Activated CD8-positive, alpha-beta memory T cell treated with anti-CD3 and anti-CD28 coated beads for 24 hours (primary cell): ENCODE measurements around the gene HRCT1.
"Not testable (repeated sequence)": the region's sequence is repeated elsewhere in the genome, so short reads cannot be mapped to it uniquely, and the experiment has no call there.

Source experiments
- DNase-seq: peaks from one replicate; pipeline ENCODE4 v3.0.0-alpha.2; 2020

Gene HRCT1

DNA sequence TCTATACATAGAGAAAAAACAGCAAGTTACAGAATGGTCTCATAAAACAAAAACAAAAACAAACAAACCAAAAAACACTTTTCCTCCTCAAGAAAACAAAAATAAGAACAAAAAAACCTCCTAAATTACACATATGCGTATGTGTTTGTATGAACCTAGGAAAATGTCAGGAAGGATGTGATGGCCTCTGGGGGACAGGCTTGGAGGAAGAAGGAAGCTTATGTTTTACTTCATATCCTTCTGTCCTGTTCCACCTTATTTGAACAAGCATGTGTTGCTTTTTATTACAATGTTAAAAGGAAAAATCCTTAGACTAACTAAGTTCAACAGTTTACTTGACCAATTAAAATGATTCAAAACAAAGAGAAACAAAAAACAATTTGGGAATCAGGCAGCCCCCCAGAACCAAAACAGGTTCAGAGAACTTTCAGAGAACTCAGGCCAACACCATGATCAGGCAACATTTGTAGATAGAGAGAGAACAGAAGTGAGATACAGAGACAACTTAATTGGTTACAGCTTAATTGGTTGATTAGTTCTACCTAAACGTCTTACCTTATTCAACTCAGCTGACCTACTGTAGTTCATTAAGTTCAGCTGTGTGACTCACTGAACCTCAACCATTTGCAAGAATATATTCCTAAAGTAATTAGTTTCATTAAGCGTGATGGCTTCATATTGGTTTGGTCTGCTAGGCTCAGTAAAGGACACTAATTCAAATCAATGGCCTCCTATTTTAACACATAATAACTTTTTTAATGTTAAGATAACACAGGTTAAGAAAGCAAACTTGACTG, 13.4 kb downstream of the HRCT1 start:
- no peak for DNase-seq

DNA sequence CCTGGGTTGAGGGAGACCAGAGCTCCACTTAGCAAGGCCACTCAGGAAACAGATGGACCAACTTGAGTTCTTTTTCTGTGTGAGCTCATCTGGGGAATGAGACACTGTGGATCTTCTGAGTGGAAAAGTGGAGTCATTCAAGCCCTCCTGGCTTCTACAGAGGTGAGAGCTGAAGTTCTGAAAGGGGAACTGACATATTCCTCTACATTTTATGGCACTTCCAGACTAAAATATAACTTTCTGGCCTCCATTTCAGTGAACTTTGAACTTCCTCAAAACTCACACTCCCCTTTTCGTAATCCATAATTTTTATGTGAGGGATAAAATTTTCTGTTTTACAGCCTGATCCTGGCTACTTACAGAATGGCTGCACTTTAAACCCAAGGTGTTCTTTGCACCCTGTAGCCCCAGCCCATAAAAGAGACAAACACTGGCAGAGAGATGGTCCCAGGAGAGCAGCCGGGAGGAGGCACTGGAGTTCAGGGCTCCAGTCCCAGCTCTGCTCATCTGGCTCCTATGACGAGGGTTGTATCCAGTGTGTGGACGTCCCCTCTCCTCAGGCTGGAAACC, 14.1 kb downstream of the HRCT1 start:
- DNase-seq, result no peak

DNA sequence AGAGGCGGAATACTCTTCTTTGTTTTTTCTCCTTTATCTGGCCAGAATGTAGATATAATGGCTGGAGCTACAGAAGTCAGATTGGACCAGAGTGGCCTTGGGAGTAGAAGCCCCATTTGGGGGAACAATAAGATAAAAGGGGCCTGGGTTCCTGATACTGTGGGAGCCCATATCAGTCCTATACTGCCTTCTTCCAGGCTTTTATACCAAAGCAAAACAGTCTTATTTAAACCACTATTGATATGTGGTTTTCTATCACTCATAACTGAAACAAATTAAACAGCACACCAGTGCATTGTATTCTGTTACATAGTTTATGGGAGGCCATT, 17.6 kb downstream of the HRCT1 start:
- DNase-seq, result no peak

DNA sequence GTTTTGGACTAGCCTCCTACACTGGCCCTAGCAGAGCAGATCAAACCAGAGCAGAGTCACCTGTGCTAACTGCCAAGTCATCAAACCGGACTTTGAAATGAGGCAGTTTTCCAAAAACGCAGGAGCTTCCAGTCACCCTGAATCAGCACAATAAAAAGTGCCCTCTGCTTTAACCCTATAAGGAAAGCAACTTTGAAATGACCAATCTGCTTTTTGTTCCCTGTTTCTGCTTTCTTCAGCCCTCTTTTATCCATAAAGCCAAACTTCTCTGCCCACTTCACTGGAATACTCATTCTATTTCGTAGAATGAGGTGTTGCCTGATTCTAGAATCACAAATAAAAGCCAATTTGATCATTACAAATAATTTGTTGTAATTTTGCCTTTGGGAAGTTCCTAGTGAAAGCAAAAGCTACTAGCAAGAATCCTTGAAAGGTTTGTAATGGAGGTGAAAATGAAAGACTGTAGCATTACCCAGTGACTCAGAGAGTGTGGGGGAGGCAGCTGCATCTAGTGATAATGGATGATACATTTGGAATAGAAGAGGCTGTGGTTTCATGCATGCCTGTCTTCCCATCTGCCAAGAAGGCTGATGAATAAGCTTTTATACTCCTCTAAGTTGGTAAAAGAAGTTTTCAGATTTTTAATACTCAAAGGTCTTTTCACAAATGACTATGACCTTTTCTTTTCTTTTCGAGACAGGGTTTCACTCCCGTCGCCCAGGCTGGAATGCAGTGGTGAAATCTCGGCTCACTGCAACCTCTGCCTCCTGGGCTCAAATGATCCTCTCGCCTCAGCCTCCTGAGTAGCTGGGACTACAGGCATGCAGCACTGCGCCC, 18.1 kb downstream of the HRCT1 start:
- DNase-seq, result no peak

DNA sequence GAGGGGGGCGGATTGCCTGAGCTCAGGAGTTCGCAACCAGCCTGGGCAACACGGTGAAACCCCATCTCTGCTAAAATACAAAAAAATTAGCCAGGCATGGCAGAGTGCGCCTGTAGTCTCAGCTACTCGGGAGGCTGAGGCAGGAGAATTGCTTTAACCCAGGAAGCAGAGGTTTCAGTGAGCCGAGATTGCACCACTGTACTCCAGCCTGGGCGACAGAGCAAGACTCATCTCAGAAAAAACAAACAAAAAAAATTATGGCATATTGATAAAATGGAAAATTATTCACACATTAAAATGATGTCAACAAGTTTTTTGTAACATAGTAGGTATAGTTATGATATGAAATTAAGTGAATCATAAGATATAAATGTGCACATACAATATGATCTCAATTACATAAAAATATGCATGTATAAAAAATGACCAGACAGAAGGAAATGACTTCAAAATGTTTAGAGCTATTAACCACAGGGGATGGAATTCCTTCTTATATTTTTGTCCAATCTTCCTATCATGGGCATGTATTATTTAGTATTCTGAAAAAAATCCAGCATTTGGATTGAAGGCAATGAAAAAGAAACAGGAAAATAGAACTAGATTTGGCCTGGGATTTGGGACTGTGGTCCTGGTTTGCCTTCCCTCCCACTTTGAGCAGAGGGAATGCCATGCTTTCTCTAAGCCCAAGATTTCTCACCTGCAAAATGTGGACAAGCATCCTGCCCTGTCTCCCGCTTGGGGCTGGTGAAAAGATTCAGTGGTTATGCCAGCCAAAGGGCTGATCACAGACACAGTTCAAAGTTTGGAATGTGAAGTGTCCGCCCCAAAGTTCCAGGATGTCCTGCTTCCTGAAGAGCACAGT, 22.8 kb downstream of the HRCT1 start:
- no peak for DNase-seq

DNA sequence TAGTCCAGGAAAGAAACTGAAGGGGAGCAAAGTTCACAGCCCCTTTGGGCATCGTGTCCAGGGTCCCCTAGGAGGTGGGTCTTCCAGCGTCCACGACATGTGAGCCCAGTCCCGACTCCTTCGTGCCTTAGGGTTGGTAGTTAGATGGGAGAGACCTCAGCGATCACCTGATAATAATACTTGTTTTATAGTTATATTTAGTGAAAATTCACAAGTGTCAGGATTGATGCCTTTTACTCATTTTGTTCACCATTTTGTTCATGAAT, 23.4 kb downstream of the HRCT1 start:
- DNase-seq, result no peak

DNA sequence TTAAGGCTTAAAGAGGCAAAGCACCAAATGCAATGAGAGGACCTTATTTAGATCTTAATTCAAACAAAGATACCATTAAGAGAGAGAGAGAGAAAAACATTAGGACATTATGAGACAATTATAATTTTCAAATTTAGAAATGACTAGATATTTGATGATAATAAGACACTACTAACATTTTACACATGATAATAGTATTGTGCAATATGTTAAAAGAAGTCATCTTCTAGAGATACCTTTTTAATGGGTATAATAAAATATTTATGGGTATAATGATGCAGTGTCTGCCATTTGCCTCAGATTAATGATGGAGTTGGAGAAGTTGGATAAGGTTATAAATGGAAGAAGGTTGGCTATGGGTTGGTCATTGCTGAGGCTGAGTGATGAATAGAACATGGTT, 24.5 kb downstream of the HRCT1 start:
- DNase-seq, result no peak

DNA sequence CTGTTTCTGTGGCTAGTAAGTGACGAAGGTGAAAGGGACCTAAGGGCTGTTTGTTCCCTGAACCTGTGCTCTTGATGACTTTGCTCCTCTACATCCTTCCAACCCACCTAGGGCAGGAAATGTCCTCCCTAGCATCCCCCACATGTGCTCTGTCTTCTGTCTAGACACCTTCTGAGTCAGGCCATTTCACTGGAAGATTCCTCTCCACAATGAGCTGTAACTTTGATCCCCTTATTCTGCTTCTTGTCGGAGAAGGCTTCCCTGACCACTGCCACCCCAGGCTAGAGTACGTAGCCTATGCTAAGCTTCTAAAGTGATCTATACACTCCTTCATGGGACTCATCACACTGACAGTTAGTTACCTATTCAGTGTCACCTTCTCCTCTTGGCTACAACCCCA, 25.0 kb downstream of the HRCT1 start:
- no peak for DNase-seq

DNA sequence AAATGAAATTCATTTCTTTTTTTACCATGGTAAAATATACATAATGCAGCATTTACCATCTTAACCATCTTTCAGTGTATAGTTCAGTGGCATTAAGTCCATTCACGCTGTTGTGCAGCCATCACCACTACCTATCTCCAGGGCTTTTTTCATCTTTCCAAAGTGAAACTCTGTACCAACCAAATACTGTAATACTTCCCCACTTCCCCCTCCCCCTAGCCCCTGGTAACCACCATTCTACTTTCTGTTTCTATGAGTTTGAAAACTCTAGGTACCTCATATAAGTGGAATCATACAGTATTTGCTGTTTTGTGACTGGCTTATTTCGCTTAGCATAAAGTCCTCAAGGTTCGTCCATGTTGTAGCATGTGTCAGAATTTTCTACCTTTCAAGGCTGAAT, 26.7 kb downstream of the HRCT1 start:
- no peak for DNase-seq

DNA sequence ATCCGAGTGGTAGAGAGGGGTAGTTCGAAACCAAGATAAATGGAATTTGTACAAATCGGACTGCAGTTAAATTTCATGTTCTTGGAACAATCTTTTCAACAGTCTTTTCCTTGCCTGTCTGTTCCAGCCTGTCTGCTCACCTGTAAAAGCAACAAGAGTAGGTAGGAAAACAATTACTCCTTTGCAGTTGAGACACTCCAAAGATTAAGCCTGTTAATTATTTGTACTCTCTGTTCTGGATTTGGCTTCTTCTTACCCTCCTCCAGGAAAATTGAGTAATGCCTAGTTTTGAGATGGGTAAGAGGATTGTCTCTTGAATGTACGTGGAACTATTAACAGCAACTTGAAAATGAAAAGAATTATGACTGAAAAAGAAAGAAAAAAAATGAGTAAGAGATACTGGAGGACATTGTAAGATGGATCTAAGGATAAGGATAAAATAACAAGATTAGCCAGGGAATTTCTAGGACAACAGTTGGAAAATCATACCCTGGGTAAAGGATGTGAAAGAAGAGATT, 27.6 kb downstream of the HRCT1 start:
- no peak for DNase-seq

DNA sequence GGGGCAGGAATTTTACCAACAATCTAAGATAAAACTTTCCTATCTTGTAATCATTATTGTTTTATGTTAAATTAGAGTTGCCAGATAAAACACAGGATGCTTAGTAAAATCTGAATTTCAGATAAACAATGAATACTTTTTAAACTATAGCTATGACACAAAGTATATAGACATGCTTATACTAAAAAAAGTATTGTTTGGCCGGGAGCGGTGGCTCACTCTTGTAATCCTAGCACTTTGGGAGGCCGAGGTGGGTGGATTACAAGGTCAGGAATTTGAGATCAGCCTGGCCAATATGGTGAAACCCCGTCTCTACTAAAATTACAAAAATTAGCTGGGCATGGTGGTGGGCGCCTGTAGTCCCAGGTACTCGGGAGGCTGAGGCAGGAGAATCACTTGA, 28.1 kb downstream of the HRCT1 start:
- not testable (repeated sequence) for DNase-seq

DNA sequence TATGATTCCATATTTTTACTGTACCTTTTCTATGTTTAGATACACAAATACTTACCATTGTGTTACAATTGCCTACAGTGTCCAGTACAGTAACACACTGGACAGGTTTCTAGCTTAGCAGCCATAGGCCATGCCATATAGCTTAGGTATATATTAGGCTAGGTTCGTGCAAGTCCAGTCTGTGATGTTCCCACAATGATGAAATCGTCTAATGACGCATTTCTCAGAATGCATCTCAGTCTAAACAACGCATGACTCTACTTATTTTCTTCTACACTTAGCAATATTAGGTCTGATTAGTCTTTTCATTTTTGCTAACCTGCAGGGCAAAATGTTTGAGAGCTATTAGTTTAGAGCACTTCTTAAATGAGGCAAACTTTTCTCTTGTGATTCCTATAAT, 29.3 kb downstream of the HRCT1 start:
- no peak for DNase-seq

DNA sequence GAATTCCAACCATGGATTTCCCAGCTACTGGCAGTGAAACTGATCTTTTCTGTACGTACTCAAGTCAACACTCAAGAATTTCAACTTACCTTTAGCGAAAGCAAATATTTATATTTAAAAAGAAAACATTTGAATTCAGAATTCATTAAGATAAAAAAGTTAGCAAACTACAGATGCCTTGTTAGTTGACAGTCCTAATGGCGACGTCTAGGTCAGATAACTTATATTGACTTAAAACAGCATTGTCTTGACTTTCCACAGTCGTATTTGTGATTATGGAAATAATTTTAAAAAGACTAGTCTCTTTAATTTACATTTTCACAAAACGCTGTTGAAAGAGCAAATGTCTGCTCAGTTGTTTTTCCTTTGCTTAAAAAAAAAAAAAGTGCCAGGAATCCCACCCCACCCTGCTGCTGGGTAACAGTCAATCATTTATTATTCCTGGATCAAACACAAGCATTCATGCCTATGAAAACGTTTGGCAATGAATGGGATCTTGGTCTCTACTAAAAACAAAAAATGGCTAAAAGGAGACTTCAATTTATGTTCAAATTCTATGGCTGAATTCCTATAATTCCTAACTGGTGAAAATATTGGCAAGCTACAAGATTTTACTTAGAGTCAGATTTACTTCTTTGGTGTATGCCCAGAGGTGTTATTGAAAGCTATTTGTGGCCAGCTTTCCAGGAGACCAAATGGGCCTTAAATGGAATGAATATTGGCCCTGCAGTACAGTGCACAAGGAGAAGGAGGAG, 29.9 kb downstream of the HRCT1 start:
- DNase-seq, result no peak

DNA sequence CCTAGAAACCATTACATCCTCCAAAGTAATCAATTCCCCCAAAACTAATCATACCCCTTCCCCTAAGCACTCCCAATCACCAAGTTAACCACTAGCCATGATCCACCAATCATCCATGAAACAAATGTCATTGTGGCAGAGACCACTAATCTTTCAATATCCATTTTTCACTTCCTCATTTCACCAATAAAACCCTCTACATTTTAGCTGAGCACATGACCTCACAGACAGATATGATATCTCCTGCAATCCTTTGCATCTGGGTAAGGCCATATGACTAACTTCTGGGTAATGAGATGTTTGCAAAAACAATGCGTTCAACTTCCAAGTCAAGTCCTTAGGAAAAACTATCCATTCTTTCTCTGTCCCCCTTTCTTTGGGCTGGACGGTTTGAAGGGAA, 31.2 kb downstream of the HRCT1 start:
- DNase-seq, result no peak

DNA sequence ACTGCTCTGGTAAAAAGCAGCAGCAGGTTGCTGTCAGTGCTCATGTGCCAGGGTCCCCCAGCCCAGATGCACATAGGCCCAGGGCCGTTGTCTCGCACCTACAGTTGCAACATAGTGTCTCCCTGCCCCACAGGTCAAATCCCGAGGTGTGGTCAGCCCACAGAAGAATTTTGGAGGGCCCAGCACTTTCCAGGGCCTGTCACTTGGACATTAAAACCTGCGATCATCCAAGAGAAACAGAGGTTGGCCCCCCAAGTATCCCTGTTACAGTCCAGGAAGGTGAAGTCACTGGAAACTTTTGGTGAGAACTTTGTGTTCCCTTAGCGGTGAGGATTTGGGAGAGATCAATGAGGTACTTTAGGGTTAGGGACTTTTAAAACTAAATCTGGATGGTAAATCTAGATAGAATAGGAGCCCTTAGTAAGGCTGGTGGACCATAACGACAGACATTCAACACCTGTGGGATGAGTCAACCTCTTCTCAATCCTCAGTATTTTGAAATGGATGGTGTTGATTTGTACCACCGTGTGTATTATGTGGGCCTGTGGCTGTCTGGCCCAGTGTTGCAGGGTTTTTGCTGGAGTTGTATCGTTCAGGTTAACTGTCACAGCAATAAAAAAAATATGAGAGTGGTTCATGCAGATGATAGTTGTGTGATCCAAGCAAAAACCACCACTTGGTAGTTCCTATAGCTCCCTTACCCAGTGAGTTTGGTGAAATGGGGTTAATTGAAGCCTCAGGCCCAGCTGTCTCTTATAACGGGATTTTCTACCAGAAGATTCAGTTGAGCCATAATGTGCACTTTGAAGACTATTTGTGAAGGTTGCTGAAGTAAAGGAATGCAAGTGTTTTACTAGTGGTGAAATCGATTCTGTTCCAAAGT, 32.7 kb downstream of the HRCT1 start:
- no peak for DNase-seq

DNA sequence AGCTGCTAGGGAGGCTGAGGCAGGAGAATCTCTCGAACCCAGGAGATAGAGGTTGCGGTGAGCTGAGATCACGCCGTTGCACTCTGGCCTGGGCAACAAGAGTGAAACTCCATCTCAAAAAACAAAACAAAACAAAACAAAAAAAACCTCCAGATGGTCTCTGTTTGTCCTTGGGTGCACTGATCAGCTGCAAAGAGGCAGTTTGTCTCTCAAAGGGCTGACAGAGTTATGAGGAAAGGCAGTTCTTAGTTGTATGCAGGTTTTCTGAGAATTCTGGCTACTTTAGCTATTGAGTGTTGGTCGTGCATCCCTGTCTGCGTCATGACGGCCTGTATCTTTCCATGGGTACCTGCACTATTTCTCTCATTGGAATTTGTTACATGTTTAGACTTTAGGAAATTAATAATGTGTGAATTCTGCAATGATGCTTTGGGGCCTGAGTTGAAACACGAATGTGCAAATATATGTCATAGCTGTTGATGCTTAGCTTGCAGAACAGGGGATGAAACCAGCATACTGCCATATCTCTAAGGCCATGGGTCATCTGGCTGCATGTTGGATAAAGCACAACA, 33.8 kb downstream of the HRCT1 start:
- DNase-seq, result no peak

DNA sequence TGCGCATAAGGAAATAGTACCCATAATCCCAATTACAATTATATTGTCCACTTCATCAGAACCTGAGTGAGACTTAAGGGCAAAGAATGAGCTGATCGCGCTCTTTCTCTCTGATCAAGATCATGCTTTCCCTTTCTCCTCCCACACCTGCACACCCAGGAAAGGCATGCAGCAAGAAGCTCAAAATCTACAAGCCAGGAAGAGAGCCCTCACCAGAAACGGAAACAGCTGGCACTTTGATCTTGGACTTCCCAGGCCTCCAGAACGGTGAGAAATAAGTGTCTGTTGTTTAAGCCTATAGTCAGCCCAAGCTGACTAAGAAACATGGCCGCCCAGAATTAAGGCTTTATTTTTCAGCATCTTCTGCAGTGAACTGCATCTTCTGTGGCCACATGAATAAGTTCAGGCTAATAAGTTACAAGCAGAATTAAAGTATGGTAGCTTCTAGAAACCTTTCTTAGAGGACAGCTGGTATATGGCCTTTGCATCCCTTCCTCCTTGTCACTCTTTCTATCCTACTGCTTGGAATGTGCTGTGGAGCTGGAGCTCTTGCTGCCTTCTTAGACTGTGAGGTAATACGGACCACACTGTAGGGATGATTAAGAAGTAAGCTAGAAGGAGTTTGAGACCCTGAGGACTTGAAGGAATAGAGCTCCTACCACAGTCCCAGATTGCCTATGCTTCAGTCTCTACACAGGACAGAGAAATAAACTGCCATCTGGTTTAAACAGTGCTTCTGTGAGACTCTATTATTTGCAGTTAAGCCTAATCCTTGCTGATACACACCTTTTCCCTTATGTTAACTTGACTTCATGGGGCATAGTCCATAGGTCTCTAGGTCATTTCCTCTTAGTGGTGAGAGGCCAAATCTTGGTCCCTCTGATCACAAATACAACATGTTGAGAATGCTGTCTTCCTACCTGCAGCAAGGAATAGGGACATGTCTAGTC, 34.7 kb downstream of the HRCT1 start:
- DNase-seq, result no peak

DNA sequence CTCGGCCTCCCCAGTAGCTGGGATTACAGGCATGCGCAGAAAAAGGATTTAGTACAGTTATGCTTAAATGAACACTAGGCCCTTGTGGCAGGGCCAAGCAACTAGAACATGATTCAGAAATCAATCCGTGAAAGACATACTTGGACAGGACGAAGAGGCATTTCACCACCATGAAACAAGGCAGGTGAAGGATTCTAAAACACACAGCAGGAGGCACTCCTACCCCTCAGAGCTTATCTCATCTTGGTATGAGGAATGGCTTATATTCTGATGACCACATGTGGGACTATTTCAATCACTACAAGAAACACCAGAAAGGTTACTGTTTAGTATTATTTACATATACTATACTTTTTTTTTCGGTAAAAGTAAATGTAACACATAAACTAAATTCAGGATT, 36.3 kb downstream of the HRCT1 start:
- no peak for DNase-seq

DNA sequence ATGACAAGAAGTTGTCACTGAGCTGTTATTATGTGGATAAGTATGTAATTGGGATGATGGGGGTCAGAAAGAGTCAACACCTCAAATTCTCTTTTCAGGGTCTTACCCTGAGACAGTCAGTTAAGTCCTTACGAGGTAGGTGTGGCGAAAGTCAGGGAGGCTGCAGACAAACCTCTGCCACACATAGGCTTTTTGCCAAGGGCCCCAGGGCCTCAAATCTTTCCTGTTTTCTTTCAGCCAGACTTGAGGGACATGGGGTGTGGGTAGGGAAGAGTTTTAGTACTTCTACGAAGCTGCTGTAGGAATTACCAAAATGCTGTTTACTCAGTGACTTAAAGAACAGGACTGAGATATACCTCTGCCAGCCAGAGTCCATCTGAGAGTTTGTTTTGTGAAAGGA, 38.2 kb downstream of the HRCT1 start:
- DNase-seq, result no peak

DNA sequence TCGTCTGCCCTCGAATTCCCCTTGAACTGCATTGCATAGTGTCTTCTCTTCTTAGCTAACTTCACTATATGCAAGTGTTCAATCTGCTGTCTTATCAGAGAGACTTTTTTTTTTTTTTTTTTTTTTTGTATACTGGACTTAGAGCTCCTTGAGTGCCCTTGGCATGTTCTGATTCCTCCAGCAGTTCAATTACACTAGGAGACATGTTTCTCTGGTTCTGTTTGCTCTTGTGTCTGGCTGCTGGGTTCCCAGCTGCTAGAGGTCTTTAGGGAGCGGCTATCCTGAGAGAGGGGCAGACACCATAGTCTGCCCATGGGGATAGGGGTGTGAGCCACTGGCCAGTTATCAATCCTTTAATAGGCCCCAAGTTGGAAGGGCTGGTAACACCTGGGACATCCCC, 38.8 kb downstream of the HRCT1 start:
- no peak for DNase-seq
